ENCODE results near the gene FBF1.

Gene FBF1

GRCh38 chr17:75925912-75926311 is 14.9 kb downstream of the FBF1 start:
- POLR2A ChIA-PET, result interaction anchor here (1.0 kb wide), 1 partner anchor 10 kb away, joined by 3 read pairs; no protein-coding TSS in a partner anchor

GRCh38 chr17:75925103-75925502 is 15.7 kb downstream of the FBF1 start:
- DNase-seq (ENCODE audit: low read depth, low spot score), result no peak
- ChIA-PET POLR2A (interaction anchor here (1.0 kb wide), 1 partner anchor 9 kb away, joined by 3 read pairs; no protein-coding TSS in a partner anchor), CTCF (interaction anchor here (0.9 to 5.6 kb wide), 4 partner anchors 15 to 89 kb away, joined by 3 to 33 read pairs (median 12); partner anchors contain the start of gene MRPL38)
- no peak overlapping the region for H3K4me3 ChIP-seq (ENCODE audit: low read depth, low read length)
- no peak for TF ChIP-seq CTCF (IDR thresholded peaks at IDR 0.05; ENCODE audit: insufficient read depth, low read length, missing control alignments)

More at GRCh38 chr17:75925912-75926311, 14.9 kb downstream of the FBF1 start:
- TF ChIP-seq CTCF (IDR thresholded peaks at IDR 0.05; ENCODE audit: insufficient read depth, low read length, missing control alignments), result no peak
- CTCF ChIA-PET, result interaction anchor here (0.9 to 5.6 kb wide), 6 partner anchors 9 to 88 kb away, joined by 3 to 33 read pairs (median 4); partner anchors contain the start of gene MRPL38
- DNase-seq (ENCODE audit: low read depth, low spot score), result no peak
- no peak overlapping the region for H3K4me3 ChIP-seq (ENCODE audit: low read depth, low read length)

- CTCF ChIA-PET, result no interaction called here
Measured at GRCh38 chr17:75922963-75923874, 17.6 kb downstream of the FBF1 start.

GRCh38 chr17:75922173-75922961 is 18.5 kb downstream of the FBF1 start:
- no peak for TF ChIP-seq CTCF (IDR thresholded peaks at IDR 0.05; ENCODE audit: insufficient read depth, low read length, missing control alignments)
- DNase-seq (ENCODE audit: low read depth, low spot score), result no peak
- ChIA-PET POLR2A (no interaction called here), CTCF (interaction anchor here (0.9 to 1.0 kb wide), 2 partner anchors 14 to 80 kb away, joined by 3 read pairs; no protein-coding TSS in a partner anchor)
- no peak overlapping the region for H3K4me3 ChIP-seq (ENCODE audit: low read depth, low read length)

More at GRCh38 chr17:75922963-75923874, 17.6 kb downstream of the FBF1 start:
- TF ChIP-seq CTCF (IDR thresholded peaks at IDR 0.05; ENCODE audit: insufficient read depth, low read length, missing control alignments), result no peak
- no peak for DNase-seq (ENCODE audit: low read depth, low spot score)
- POLR2A ChIA-PET, result no interaction called here
- no peak overlapping the region for H3K4me3 ChIP-seq (ENCODE audit: low read depth, low read length)

- ChIA-PET POLR2A (no interaction called here), CTCF (interaction anchor here (0.9 to 1.0 kb wide), 2 partner anchors 13 to 81 kb away, joined by 3 read pairs; no protein-coding TSS in a partner anchor)
- H3K4me3 ChIP-seq (ENCODE audit: low read depth, low read length), result no peak overlapping the region
- no peak for DNase-seq (ENCODE audit: low read depth, low spot score)
- TF ChIP-seq CTCF (IDR thresholded peaks at IDR 0.05; ENCODE audit: insufficient read depth, low read length, missing control alignments), result no peak
Measured at GRCh38 chr17:75921596-75921995, 19.2 kb downstream of the FBF1 start.
